Kidney (tissue), 14 donors: ENCODE results near the gene DUSP15. TPM values are rescaled to one million over a fixed set of nuclear protein-coding genes. Genes with fewer than 3 reads are reported as not detected.

Source experiments
- DNase-seq, 5 donors: peaks; one replicate each; pipeline ENCODE4 v3.0.0-alpha.2; 2013 to 2020
- FAIRE-seq: peaks from 2 replicates; lab custom pipeline; 2012; peaks lifted over from hg19 to GRCh38; lab: Jason Lieb, UNC
- H3K27ac ChIP-seq, 2 donors: one replicate each; pipeline ENCODE4 v1.7.0; 2013; ENCODE audit warnings: low read depth in 2 of 2, low read length in 2 of 2, inconsistent platforms in 1 of 2
- H3K27me3 ChIP-seq: one replicate; pipeline ENCODE4 v1.7.1; 2013; ENCODE audit warnings: low read length, inconsistent platforms; ENCODE audit not compliant: control insufficient read depth, insufficient read depth
- H3K36me3 ChIP-seq, 3 donors: one replicate each; pipeline versions ENCODE4 v1.7.0 to v1.7.1; 2013; ENCODE audit warnings: low read length in 3 of 3, control low read depth in 1 of 3, inconsistent platforms in 1 of 3; ENCODE audit not compliant: insufficient read depth in 3 of 3, control insufficient read depth in 2 of 3
- H3K4me1 ChIP-seq, 3 donors: one replicate each; pipeline versions ENCODE4 v1.7.0 to v1.7.1; 2013; ENCODE audit warnings: low read length in 3 of 3, inconsistent platforms in 1 of 3, low read depth in 1 of 3; ENCODE audit not compliant: control insufficient read depth in 2 of 3, insufficient read depth in 2 of 3
- H3K4me3 ChIP-seq, 3 donors: one replicate each; pipeline versions ENCODE4 v1.7.0 to v1.8.1; 2013; ENCODE audit warnings: low read length in 3 of 3, control low read depth in 1 of 3, inconsistent platforms in 1 of 3
- H3K9ac ChIP-seq, 3 donors: one replicate each; pipeline versions ENCODE4 v1.7.0 to v1.7.1; 2013; ENCODE audit warnings: low read length in 3 of 3, control low read depth in 1 of 3, inconsistent platforms in 1 of 3
- H3K9me3 ChIP-seq, 3 donors: one replicate each; pipeline versions ENCODE4 v1.7.0 to v1.7.1; 2013; ENCODE audit warnings: low read length in 3 of 3, control low read depth in 1 of 3, inconsistent platforms in 1 of 3; ENCODE audit not compliant: control insufficient read depth in 2 of 3, insufficient read depth in 1 of 3
- intact Hi-C: fragments of 100-400 bp; cut with DNase I; formaldehyde crosslinking; loops from one replicate; pipeline ENCODE4 v1.11.1; 2022
- polyA plus RNA-seq: library from polyadenylated mRNA; stranded (reverse); fragments of 350-450 nt; fragmentation: Illumina TruSeq; extraction: RNeasy Lipid Tissue Mini Kit (QIAGEN cat#74804); gene quantifications from one replicate; pipeline ENCODE4 v1.2.3, GENCODE V29; 2014; ENCODE audit warnings: low read depth, low replicate concordance; ENCODE audit not compliant: insufficient read depth
- total RNA-seq: library from RNA; stranded (reverse); fragmentation: NEBNext Ultra II Directional; extraction: Animal tissue kit (Norgen Biotek cat#: 25700); gene quantifications from one replicate; pipeline ENCODE4 v1.2.1, GENCODE V29; 2021
- TF ChIP-seq, protein P1 (sequence below): IDR thresholded peaks from 3 replicates; pipeline ENCODE4 v1.5.1; 2012; ENCODE audit warnings: mild to moderate bottlenecking, moderate library complexity, borderline replicate concordance; ENCODE audit not compliant: insufficient read depth; ENCODE audit errors: extremely low read depth
- donor health status: control.
- donor health status: control.
- donor health status: control.
- donor health status: control.
- donor health status: control.
- donor health status: DM: yes; HTN: yes; CAD: no.
- donor health status: Normal renal cell carcinoma (clear cell type).

The DUSP15 gene
- total and polyA plus RNA-seq, 2 donors from 2014 or later = 13.2 to 143 TPM

DNA sequence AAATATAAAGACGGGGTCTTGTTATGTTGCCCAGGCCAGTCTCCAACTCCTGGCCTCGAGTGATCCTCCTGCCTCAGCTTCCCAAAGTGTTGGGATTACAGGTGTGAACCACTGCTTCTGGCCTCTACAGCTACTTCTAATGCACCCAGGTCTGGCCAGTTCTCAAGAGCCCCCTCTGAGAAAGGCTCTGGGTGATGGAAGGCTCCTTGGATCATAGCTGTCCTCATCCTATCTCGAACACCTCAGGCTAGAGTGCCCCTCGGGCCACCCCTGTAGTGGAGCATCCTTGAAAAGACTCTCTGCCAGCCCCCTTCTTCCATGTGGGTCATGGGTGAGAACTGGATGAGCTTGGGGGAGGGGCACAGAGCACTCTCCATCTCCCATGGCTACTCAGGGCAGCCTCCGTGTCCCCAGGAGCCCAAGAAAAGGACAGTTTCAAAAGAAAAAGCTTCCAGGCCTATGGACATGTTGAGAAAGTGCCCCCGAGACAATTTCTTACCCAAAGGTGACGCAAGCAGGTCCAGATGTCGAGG lies 51.9 kb downstream of the DUSP15 start:
- Histone ChIP-seq H3K36me3 (no peaks in the 10 kb centered on the region), H3K9ac (no peak overlapping the region), H3K4me3 (no peak overlapping the region), H3K4me1 (no peaks in the 10 kb centered on the region), H3K27me3 (no peaks in the 10 kb centered on the region), H3K27ac (no peak overlapping the region), H3K9me3 (no peaks in the 10 kb centered on the region)
- FAIRE-seq (no peak), DNase-seq (no peak)
- TF ChIP-seq, protein P1, sequence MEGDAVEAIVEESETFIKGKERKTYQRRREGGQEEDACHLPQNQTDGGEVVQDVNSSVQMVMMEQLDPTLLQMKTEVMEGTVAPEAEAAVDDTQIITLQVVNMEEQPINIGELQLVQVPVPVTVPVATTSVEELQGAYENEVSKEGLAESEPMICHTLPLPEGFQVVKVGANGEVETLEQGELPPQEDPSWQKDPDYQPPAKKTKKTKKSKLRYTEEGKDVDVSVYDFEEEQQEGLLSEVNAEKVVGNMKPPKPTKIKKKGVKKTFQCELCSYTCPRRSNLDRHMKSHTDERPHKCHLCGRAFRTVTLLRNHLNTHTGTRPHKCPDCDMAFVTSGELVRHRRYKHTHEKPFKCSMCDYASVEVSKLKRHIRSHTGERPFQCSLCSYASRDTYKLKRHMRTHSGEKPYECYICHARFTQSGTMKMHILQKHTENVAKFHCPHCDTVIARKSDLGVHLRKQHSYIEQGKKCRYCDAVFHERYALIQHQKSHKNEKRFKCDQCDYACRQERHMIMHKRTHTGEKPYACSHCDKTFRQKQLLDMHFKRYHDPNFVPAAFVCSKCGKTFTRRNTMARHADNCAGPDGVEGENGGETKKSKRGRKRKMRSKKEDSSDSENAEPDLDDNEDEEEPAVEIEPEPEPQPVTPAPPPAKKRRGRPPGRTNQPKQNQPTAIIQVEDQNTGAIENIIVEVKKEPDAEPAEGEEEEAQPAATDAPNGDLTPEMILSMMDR = no peak
- intact Hi-C loops = no loop called here

DNA sequence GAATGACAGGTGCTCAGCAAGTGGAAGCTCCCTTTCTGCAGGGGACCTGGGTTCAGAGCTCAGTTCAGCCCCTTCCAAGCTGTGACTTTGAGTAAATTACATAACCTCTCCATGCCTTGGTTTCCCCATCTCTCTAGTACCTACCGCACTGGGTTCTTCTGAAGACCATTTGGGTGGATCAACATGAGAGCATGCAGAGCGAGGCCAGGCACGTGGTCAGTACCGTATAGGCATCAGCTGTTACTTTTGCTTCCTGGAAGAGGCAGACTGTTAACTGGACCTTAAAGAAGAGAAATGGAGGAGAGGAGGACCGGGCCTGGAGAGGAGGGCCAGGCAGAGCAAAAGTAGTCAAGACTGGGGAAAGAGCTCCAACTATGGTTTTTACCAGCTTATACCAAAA lies 52.9 kb downstream of the DUSP15 start:
- Histone ChIP-seq H3K36me3 (no peaks in the 10 kb centered on the region), H3K9me3 (no peaks in the 10 kb centered on the region), H3K27ac (no peak overlapping the region), H3K27me3 (no peaks in the 10 kb centered on the region), H3K4me3 (no peak overlapping the region), H3K9ac (no peak overlapping the region), H3K4me1 (peaks cover 0 to 2% (median 0%) of the 10 kb centered on the region in 3 donors)
- intact Hi-C loops = no loop called here
- no peak for FAIRE-seq
- TF ChIP-seq, protein P1 = no peak
- no peak for DNase-seq

DNA sequence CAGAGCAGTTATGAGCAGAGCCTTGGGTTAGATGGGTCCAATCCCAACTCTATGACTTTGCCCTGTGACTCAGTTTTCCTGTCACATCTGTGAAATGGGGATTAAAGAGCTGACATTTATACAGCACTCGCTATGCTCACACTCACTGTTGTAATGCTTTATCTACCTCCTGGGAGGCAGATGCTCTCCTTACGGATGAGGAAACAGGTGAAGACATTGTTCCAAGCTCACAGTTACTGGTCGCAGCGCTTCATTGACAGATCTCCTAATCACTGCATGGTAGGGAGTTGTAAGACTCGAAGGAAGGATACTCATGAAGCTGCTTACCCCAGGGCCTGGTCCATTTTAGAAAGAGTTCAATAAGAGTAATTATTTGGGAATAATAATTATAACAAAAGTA lies 54.1 kb downstream of the DUSP15 start:
- no peak for DNase-seq

More for the DNA sequence above, 54.1 kb downstream of the DUSP15 start:
- TF ChIP-seq, protein P1 = no peak
- Histone ChIP-seq H3K4me1 (peaks cover 0 to 9% (median 0%) of the 10 kb centered on the region in 3 donors), H3K27ac (no peak overlapping the region), H3K9me3 (no peaks in the 10 kb centered on the region), H3K4me3 (no peak overlapping the region), H3K9ac (no peak overlapping the region), H3K27me3 (no peaks in the 10 kb centered on the region), H3K36me3 (no peaks in the 10 kb centered on the region)
- FAIRE-seq = no peak
- intact Hi-C loops = no loop called here
